WTC11 (cell line): ENCODE data around the gene CELSR1. TPM values are rescaled to one million over a fixed set of nuclear protein-coding genes. Genes with fewer than 3 reads are reported as not detected.

Experiments used
- ATAC-seq: fragments of 200-7000 bp; cut with Tn5 transposase; 2 replicates; pipeline ENCODE4 v1.10.0; 2021; ENCODE audit warnings: mild to moderate bottlenecking, moderate library complexity
- CTCF ChIA-PET: fragments of 300-600 bp; sonication (Branson Sonifier 250); formaldehyde crosslinking; loops from one replicate; lab custom pipeline; 2021; ENCODE audit warnings: antibody characterized with exemption; lab: Charles Lee
- POLR2A ChIA-PET: fragments of 350-600 bp; sonication (Branson Sonifier 250); formaldehyde crosslinking; loops from one replicate; lab custom pipeline; 2021; ENCODE audit warnings: antibody characterized with exemption; lab: Charles Lee
- DNase-seq: peaks from one replicate; pipeline ENCODE4 v3.0.0; 2021; ENCODE audit warnings: low spot score
- H3K27ac Mint-ChIP-seq: 2 replicates; pipeline ENCODE4 v1.8.0; 2021; ENCODE audit warnings: mixed read lengths
- H3K27me3 Mint-ChIP-seq: 2 replicates; pipeline ENCODE4 v1.8.0; 2021; ENCODE audit warnings: low read depth, mild to moderate bottlenecking, moderate library complexity, mixed read lengths
- H3K36me3 Mint-ChIP-seq: 2 replicates; pipeline ENCODE4 v1.8.0; 2021; ENCODE audit warnings: mixed read lengths
- H3K4me1 Mint-ChIP-seq: 2 replicates; pipeline ENCODE4 v1.8.0; 2022; ENCODE audit warnings: mixed read lengths
- H3K4me3 Mint-ChIP-seq: 2 replicates; pipeline ENCODE4 v1.8.0; 2021; ENCODE audit warnings: mild to moderate bottlenecking, moderate library complexity, mixed read lengths
- H3K9me3 Mint-ChIP-seq: 2 replicates; pipeline ENCODE4 v1.8.0; 2021; ENCODE audit warnings: mixed read lengths
- CDX4 ChIP-seq: fragments of 250-450 bp; sonication (Bioruptor Pico); IDR thresholded peaks from 2 replicates; pipeline ENCODE4 v1.9.0; 2021; ENCODE audit warnings: moderate library complexity, mild to moderate bottlenecking, inconsistent platforms, borderline replicate concordance
- EMX1 ChIP-seq: fragments of 250-450 bp; sonication (Bioruptor Pico); IDR thresholded peaks from 2 replicates; pipeline ENCODE4 v1.8.0; 2021; ENCODE audit warnings: mild to moderate bottlenecking
- ETV6 ChIP-seq: sonication (generic); formaldehyde crosslinking; IDR thresholded peaks from 2 replicates; pipeline ENCODE4 v1.8.1; 2022; ENCODE audit warnings: mild to moderate bottlenecking, missing genetic modification reagents
- FOXP1 ChIP-seq: sonication (generic); formaldehyde crosslinking; IDR thresholded peaks from 2 replicates; pipeline ENCODE4 v1.8.0; 2022; ENCODE audit warnings: missing genetic modification reagents, mild to moderate bottlenecking, moderate library complexity, borderline replicate concordance
- GABPB1 ChIP-seq: sonication (generic); formaldehyde crosslinking; IDR thresholded peaks from 2 replicates; pipeline ENCODE4 v1.8.1; 2023; ENCODE audit warnings: mild to moderate bottlenecking, missing genetic modification reagents
- GTF2I ChIP-seq: fragments of 250-450 bp; sonication (Bioruptor Pico); conservative IDR thresholded peaks from 2 replicates; pipeline ENCODE4 v1.4.0; 2021; ENCODE audit warnings: mild to moderate bottlenecking
- JAZF1 ChIP-seq: fragments of 250-450 bp; sonication (Bioruptor Pico); IDR thresholded peaks from 2 replicates; pipeline ENCODE4 v1.9.0; 2021; ENCODE audit warnings: moderate library complexity, mild to moderate bottlenecking, inconsistent platforms
- NR2C2 ChIP-seq: sonication (generic); formaldehyde crosslinking; IDR thresholded peaks from 2 replicates; pipeline ENCODE4 v1.8.0; 2022; ENCODE audit warnings: mild to moderate bottlenecking, missing genetic modification reagents
- SMAD4 ChIP-seq: sonication (generic); formaldehyde crosslinking; IDR thresholded peaks from 2 replicates; pipeline ENCODE4 v1.8.0; 2022; ENCODE audit warnings: mild to moderate bottlenecking, missing genetic modification reagents
- ZMAT4 ChIP-seq: fragments of 250-450 bp; sonication (Bioruptor Pico); IDR thresholded peaks from 2 replicates; pipeline ENCODE4 v1.9.0; 2021; ENCODE audit warnings: mild to moderate bottlenecking
- ZNF219 ChIP-seq: sonication (generic); formaldehyde crosslinking; IDR thresholded peaks from 2 replicates; pipeline ENCODE4 v1.8.0; 2023; ENCODE audit warnings: missing genetic modification reagents, mild to moderate bottlenecking, borderline replicate concordance
- ZNF396 ChIP-seq: fragments of 250-450 bp; sonication (Bioruptor Pico); IDR thresholded peaks from 2 replicates; pipeline ENCODE4 v1.8.0; 2021; ENCODE audit warnings: mild to moderate bottlenecking, moderate library complexity, borderline replicate concordance
- ZNF416 ChIP-seq: fragments of 250-450 bp; sonication (Bioruptor Pico); IDR thresholded peaks from 2 replicates; pipeline ENCODE4 v1.9.0; 2021; ENCODE audit warnings: mild to moderate bottlenecking, inconsistent platforms
- ZNF423 ChIP-seq: fragments of 250-450 bp; sonication (Bioruptor Pico); IDR thresholded peaks from 2 replicates; pipeline ENCODE4 v2.1.2; 2022; ENCODE audit warnings: mild to moderate bottlenecking, moderate library complexity
- ZNF532 ChIP-seq: fragments of 250-450 bp; sonication (Bioruptor Pico); IDR thresholded peaks from 2 replicates; pipeline ENCODE4 v1.9.0; 2021; ENCODE audit warnings: mild to moderate bottlenecking, borderline replicate concordance
- ZSCAN18 ChIP-seq: fragments of 250-450 bp; sonication (Bioruptor Pico); IDR thresholded peaks from 2 replicates; pipeline ENCODE4 v2.1.2; 2022; ENCODE audit warnings: mild to moderate bottlenecking, moderate library complexity
- total RNA-seq: library from RNA; stranded (reverse); gene quantifications from 3 replicates; pipeline ENCODE4 v1.2.3, GENCODE V29; 2021
- TF ChIP-seq, protein P1 (sequence below): sonication (generic); formaldehyde crosslinking; IDR thresholded peaks from 2 replicates; pipeline ENCODE4 v1.8.1; 2023; ENCODE audit warnings: mild to moderate bottlenecking, missing genetic modification reagents, moderate library complexity
- TF ChIP-seq, protein P2 (sequence below): sonication (generic); formaldehyde crosslinking; IDR thresholded peaks from 2 replicates; pipeline ENCODE4 v1.8.0; 2022; ENCODE audit warnings: mild to moderate bottlenecking, missing genetic modification reagents

Gene CELSR1
- total RNA-seq, 1 experiment from 2014 or later, result 16.8 TPM

GRCh38 chr22:46584081-46584921, 46.9 kb upstream of the CELSR1 start:
- H3K36me3 Mint-ChIP-seq, result no peaks in the 10 kb centered on the region
- peak; percentile 10 for ATAC-seq
- CTCF ChIA-PET, result interaction anchor here (0.8 to 1.8 kb wide), 3 partner anchors 14 to 216 kb away, joined by 3 to 5 read pairs (median 5); no protein-coding TSS in a partner anchor
- POLR2A ChIA-PET, result no interaction called here
- TF ChIP-seq GTF2I (no peak), ETV6 (CRISPR knock-in tag) (peak; percentile 30; the same call in 1 of the 2 replicates), ZNF423 (CRISPR knock-in tag) (peak; percentile 55)
- no peak overlapping the region for H3K4me3 Mint-ChIP-seq
- no peaks in the 10 kb centered on the region for H3K27me3 Mint-ChIP-seq
- no peaks in the 10 kb centered on the region for H3K9me3 Mint-ChIP-seq
- no peak for DNase-seq
- peaks cover 54% of the 10 kb centered on the region for H3K4me1 Mint-ChIP-seq
- H3K27ac Mint-ChIP-seq, result peak overlapping the region; percentile 74

GRCh38 chr22:46583571-46583970, 46.2 kb upstream of the CELSR1 start:
- no peak for DNase-seq
- no peak overlapping the region; the same call in 1 of the 2 replicates for H3K27ac Mint-ChIP-seq
- H3K36me3 Mint-ChIP-seq, result no peaks in the 10 kb centered on the region
- no peak for TF ChIP-seq ZNF396
- no peak for TF ChIP-seq ZNF416 (CRISPR knock-in tag)
- TF ChIP-seq SMAD4 (CRISPR knock-in tag), result no peak
- TF ChIP-seq ZNF532 (CRISPR knock-in tag), result no peak
- TF ChIP-seq GABPB1 (CRISPR knock-in tag), result no peak
- no peak for TF ChIP-seq JAZF1
- TF ChIP-seq, all 79 proteins: peak for 0
- Mint-ChIP-seq H3K4me1 (peaks cover 58% of the 10 kb centered on the region), H3K4me3 (no peak overlapping the region), H3K27me3 (no peaks in the 10 kb centered on the region), H3K9me3 (no peaks in the 10 kb centered on the region)
- no peak for ATAC-seq
- POLR2A ChIA-PET, result no interaction called here
- CTCF ChIA-PET, result interaction anchor here (1.8 kb wide), 1 partner anchor 20 kb away, joined by 5 read pairs; no protein-coding TSS in a partner anchor

DNA sequence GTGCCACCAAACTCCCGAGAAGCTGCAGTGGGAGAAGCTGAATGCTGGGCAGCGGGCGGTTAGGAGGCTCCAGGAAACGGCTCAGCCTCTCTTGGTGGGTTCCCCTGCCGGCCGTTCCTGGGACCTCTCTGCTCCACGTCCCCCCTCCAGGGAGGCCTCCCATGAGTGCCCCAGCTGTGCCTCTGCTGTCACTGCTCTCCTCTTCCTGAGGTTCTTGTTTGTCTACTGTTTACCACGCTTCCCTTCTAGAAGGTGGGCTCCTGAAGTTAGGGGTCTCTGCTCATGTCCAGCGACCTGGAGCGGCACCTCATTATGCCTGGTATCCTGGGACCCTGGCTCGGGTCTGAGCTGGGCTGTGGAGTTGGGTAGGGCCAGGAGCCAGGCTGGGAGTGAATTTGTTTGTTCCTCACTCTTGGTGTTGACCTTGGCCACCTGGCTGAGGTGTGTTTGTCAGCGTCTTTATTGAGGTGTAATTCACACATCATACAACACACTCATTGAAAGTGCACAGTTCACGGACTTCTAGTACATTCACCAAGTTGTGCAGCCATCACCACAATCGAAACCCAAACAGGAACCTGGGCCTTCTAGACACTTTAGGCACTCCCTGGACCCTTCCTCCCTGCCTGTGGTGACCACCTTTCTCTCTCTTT, 45.0 kb upstream of the CELSR1 start:
- no peak for ATAC-seq
- H3K27ac Mint-ChIP-seq, result peak overlapping the region; percentile 79
- no peaks in the 10 kb centered on the region for H3K9me3 Mint-ChIP-seq
- DNase-seq, result no peak
- TF ChIP-seq ZNF219 (CRISPR knock-in tag), result no peak
- no peaks in the 10 kb centered on the region for H3K36me3 Mint-ChIP-seq
- H3K4me3 Mint-ChIP-seq, result no peak overlapping the region
- H3K4me1 Mint-ChIP-seq, result peaks cover 63% of the 10 kb centered on the region
- CTCF ChIA-PET, result interaction anchor here (1.8 kb wide), 1 partner anchor 19 kb away, joined by 5 read pairs; no protein-coding TSS in a partner anchor
- POLR2A ChIA-PET, result no interaction called here
- no peaks in the 10 kb centered on the region for H3K27me3 Mint-ChIP-seq

- no peak for ATAC-seq
- CTCF ChIA-PET, result interaction anchor here (1.8 kb wide), 1 partner anchor 18 kb away, joined by 5 read pairs; no protein-coding TSS in a partner anchor
- TF ChIP-seq EMX1 (no peak), NR2C2 (CRISPR knock-in tag) (no peak), ZMAT4 (CRISPR knock-in tag) (no peak), ZSCAN18 (CRISPR knock-in tag) (no peak), ETV6 (CRISPR knock-in tag) (no peak), GTF2I (no peak), FOXP1 (CRISPR knock-in tag) (no peak), CDX4 (no peak)
- TF ChIP-seq, protein P1, sequence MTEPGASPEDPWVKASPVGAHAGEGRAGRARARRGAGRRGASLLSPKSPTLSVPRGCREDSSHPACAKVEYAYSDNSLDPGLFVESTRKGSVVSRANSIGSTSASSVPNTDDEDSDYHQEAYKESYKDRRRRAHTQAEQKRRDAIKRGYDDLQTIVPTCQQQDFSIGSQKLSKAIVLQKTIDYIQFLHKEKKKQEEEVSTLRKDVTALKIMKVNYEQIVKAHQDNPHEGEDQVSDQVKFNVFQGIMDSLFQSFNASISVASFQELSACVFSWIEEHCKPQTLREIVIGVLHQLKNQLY (CRISPR knock-in tag), result no peak
- TF ChIP-seq, protein P2, sequence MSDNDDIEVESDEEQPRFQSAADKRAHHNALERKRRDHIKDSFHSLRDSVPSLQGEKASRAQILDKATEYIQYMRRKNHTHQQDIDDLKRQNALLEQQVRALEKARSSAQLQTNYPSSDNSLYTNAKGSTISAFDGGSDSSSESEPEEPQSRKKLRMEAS, result no peak
Observed at GRCh38 chr22:46581538-46582244, 44.3 kb upstream of the CELSR1 start.

More at GRCh38 chr22:46581538-46582244, 44.3 kb upstream of the CELSR1 start:
- Mint-ChIP-seq H3K4me3 (no peak overlapping the region), H3K27me3 (no peaks in the 10 kb centered on the region), H3K27ac (peak overlapping the region; percentile 50), H3K4me1 (peaks cover 60% of the 10 kb centered on the region), H3K36me3 (no peaks in the 10 kb centered on the region), H3K9me3 (no peaks in the 10 kb centered on the region)
- DNase-seq, result no peak
- POLR2A ChIA-PET, result no interaction called here
